Bronchial epithelial cell (primary cell): ENCODE measurements around the gene EXOC3L1. TPM values are rescaled to one million over a fixed set of nuclear protein-coding genes. Genes with fewer than 3 reads are reported as not detected.

Experiments
- DNase-seq: peaks from one replicate; pipeline ENCODE4 v3.0.0-alpha.2; 2010; ENCODE audit warnings: low read depth
- FAIRE-seq: peaks from 2 replicates; lab custom pipeline; 2011; peaks lifted over from hg19 to GRCh38; lab: Jason Lieb, UNC
- H3K27me3 ChIP-seq: 2 replicates; pipeline ENCODE4 v1.5.1; 2011; ENCODE audit warnings: low read length; ENCODE audit not compliant: control insufficient read depth, insufficient read depth
- H3K36me3 ChIP-seq: 2 replicates; pipeline ENCODE4 v1.5.1; 2011; ENCODE audit warnings: low read length; ENCODE audit not compliant: control insufficient read depth, insufficient read depth
- H3K4me3 ChIP-seq: 2 replicates; pipeline ENCODE4 v1.5.1; 2011; ENCODE audit warnings: mild to moderate bottlenecking, low read depth, low read length, control low read depth
- total RNA-seq: library from RNA; depleted of rRNA; stranded (reverse); fragments of >200 nt; gene quantifications from 2 replicates; pipeline ENCODE4 v1.2.1, GENCODE V29; 2014
- TF ChIP-seq, protein P1 (sequence below): IDR thresholded peaks from 2 replicates; pipeline ENCODE4 v1.5.1; 2011; ENCODE audit warnings: mild to moderate bottlenecking, moderate library complexity, low read length, control low read depth, inconsistent platforms; ENCODE audit not compliant: insufficient read depth, severe bottlenecking

EXOC3L1 gene
- total RNA-seq, 1 donor from 2014 or later = not detected

DNA sequence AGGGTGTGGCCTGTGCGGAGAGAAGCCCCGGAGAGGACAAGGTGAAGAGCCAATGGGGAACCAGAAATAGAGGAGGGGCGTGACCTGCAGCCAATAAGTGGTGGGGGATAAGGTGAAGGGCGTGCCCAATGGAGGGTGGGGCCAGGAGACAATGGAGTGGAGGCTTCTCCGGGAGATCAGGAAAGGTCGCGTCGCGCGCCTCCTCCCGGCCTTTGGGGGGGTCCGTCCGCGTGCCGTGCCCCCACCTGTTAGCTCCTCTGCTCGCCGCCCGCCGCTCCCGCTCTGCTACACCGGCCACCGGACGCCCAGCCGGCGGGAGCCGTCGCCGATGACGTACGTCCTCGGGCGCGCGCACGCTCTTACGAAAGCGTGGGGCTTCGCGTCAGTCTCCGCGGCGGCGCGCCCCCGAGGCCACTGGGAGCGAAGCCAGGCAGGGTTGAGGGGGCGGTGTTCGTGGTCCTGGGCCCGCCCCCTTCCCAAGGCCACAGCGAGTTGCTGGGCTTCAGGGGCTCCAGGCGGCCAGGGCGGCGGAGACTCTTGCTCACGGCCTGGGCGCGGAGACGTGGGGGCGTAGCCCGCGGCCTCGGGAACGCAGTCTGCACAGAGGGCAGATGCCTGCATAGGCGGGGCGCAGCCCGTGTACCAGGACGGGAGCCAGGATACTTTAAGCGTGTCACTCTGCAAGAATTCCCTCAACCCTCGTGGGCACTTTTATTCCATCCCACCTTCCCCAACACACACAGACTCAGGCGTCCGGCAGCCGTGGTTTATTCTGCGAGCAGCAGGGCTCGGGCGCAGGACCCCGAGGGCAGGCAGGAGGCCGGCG lies 6.1 kb downstream of the EXOC3L1 start, which contains the start of gene MATCAP1:
Gene MATCAP1 (minus strand): TSS at position 337 of the 826 bp plus-strand sequence. CDS start 3,353 bp downstream, outside the sequence.
- TF ChIP-seq, protein P1, sequence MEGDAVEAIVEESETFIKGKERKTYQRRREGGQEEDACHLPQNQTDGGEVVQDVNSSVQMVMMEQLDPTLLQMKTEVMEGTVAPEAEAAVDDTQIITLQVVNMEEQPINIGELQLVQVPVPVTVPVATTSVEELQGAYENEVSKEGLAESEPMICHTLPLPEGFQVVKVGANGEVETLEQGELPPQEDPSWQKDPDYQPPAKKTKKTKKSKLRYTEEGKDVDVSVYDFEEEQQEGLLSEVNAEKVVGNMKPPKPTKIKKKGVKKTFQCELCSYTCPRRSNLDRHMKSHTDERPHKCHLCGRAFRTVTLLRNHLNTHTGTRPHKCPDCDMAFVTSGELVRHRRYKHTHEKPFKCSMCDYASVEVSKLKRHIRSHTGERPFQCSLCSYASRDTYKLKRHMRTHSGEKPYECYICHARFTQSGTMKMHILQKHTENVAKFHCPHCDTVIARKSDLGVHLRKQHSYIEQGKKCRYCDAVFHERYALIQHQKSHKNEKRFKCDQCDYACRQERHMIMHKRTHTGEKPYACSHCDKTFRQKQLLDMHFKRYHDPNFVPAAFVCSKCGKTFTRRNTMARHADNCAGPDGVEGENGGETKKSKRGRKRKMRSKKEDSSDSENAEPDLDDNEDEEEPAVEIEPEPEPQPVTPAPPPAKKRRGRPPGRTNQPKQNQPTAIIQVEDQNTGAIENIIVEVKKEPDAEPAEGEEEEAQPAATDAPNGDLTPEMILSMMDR = no peak
- Histone ChIP-seq H3K27me3 (no peaks in the 10 kb centered on the region), H3K4me3 (peak within 1 kb of the TSS; percentile 78), H3K36me3 (no peaks in the 10 kb centered on the region)
- FAIRE-seq (no peak), DNase-seq (peak; percentile 96)

DNA sequence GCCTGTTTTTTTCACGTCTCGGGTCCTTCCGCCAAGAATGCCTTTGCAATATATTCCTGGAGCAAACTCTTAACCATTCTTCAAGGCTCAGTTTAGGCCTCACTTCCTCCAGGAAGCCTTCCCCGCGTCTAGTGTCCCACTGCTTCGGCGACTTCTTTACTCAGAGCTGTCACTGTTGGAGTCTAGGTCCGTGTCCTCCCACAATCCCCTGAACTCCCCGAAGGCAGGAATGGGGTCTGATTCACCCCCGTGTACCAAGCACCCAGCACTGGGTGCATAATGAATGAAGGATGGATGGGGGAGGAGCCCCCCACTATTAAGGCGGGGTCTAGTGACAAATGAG lies 6.7 kb downstream of the EXOC3L1 start:
- TF ChIP-seq, protein P1 = no peak
- FAIRE-seq = no peak
- peak overlapping the region; percentile 78 for H3K4me3 ChIP-seq
- no peaks in the 10 kb centered on the region for H3K36me3 ChIP-seq
- no peaks in the 10 kb centered on the region for H3K27me3 ChIP-seq
- no peak for DNase-seq

DNA sequence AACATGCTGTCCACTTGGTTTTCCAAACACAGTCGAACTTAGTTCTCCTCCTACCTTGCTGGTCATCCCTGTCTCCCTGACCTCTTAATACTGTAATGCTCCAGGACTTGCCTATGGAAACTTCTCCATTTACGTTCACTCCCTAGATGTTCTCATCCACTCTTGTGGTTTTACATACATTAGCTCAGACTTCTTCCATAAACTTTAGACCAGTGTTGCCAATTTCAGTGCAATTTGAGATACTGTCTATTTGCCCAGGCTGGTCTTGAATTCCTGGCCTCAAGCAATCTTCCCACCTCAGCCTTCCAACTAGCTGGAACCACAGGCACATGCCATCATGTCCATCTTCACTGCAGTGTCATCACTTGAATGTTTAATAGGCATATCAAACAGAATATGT lies 7.6 kb downstream of the EXOC3L1 start:
- DNase-seq (no peak), FAIRE-seq (no peak)
- TF ChIP-seq, protein P1 = no peak
- no peaks in the 10 kb centered on the region for H3K36me3 ChIP-seq
- H3K27me3 ChIP-seq = no peaks in the 10 kb centered on the region
- no peak overlapping the region for H3K4me3 ChIP-seq

DNA sequence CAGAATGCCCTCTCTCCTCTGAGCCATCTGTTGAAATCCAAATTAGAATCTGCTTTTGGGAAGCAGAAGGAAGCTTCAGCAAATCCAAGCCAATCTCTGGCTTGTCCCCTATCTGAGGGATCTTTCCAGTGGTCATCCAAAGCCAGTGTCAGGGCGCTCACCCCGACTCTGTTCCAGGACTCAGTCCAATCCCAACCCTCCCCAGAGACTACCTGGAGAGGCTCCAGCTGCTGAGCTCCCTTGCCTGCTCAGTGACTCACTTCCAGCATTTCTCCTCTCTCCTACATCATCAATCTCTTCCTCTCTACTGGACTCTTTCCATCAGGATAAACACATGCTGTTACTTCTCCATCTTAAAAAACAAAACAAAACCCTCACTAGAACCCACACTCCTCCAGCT lies 8.6 kb downstream of the EXOC3L1 start:
- H3K27me3 ChIP-seq = no peaks in the 10 kb centered on the region
- H3K4me3 ChIP-seq = no peak overlapping the region
- H3K36me3 ChIP-seq = no peaks in the 10 kb centered on the region
- TF ChIP-seq, protein P1 = no peak
- FAIRE-seq (no peak), DNase-seq (peak; percentile 45)

DNA sequence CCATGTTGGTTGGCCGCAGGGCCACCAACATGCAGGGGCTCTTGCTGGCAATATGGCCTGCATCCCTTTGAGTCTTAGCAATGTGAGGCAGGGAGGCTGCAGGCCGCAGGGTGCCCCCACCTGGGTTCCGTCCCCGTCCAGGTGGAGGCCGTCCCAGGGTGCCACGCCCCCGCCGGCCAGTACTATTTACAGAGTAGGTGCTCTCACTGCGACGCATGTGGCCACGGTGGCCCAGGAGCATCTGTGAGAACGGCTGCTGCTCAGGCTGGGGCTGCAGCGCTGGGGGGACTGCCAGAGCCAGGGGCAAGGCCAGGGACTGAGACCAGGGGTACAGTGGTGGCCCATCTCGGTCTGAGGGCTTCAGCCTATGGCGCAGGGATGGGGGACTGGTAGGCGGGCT lies 9.8 kb downstream of the EXOC3L1 start:
- TF ChIP-seq, protein P1 = no peak
- DNase-seq = no peak
- FAIRE-seq = no peak
- Histone ChIP-seq H3K36me3 (peaks cover 2% of the 10 kb centered on the region), H3K27me3 (no peaks in the 10 kb centered on the region), H3K4me3 (no peak overlapping the region)
